ENCODE measurements around the gene ILKAP. TPM values are rescaled to one million over a fixed set of nuclear protein-coding genes. Genes with fewer than 3 reads are reported as not detected.

The ILKAP gene
- polyA plus RNA-seq, 1 of the 3 experiments (the other 2 are of a cell fraction), result 49.2 TPM

GRCh38 chr2:238231251-238231793, 27.8 kb upstream of the ILKAP start:
- no peak for DNase-seq
- H3K27me3 ChIP-seq (ENCODE audit: insufficient read depth), result no peaks in the 10 kb centered on the region; the same call in 1 of the 2 replicates
- no peaks in the 10 kb centered on the region; a peak in 1 of 4 replicates for H3K4me1 ChIP-seq (ENCODE audit: control insufficient read depth in 1 of 2, insufficient read depth in 2 of 2, low read depth in 1 of 2, low read length in 1 of 2)
- ChIA-PET POLR2A (no interaction called here), CTCF (no interaction called here)
- H3K9me3 ChIP-seq, result no peaks in the 10 kb centered on the region
- 76% methylated on average over 42 of the region's 46 CpGs for WGBS (ENCODE audit: low lambda C conversion rate)
- H3K4me2 ChIP-seq, result no peak overlapping the region
- TF ChIP-seq ZBTB33 (IDR thresholded peaks at IDR 0.05; ENCODE audit: borderline replicate concordance, low read depth), result no peak
- no peak for TF ChIP-seq SIN3A (IDR thresholded peaks at IDR 0.05; ENCODE audit: borderline replicate concordance, low read depth, low read length)
- no peak for TF ChIP-seq TAF1 (IDR thresholded peaks at IDR 0.05; ENCODE audit: borderline replicate concordance, low read depth, low read length)
- no peak for TF ChIP-seq RAD21 (IDR thresholded peaks at IDR 0.05; ENCODE audit: low read length)
- TF ChIP-seq RCOR1 (IDR thresholded peaks at IDR 0.05; ENCODE audit: low read length), result no peak
- TF ChIP-seq USF1 (IDR thresholded peaks at IDR 0.05; ENCODE audit: borderline replicate concordance, low read depth), result no peak
- no peak for TF ChIP-seq EZH2phosphoT487 (IDR thresholded peaks at IDR 0.05; ENCODE audit: borderline replicate concordance, low read depth)
- TF ChIP-seq RFX5 (IDR thresholded peaks at IDR 0.05; ENCODE audit: low read length), result no peak
- TF ChIP-seq PBX3 (IDR thresholded peaks at IDR 0.05), result no peak
- no peak for TF ChIP-seq IRF3 (IDR thresholded peaks at IDR 0.05; ENCODE audit: low read depth, low read length)
- no peak for TF ChIP-seq GATA2 (CRISPR knock-in tag; IDR thresholded peaks at IDR 0.05)
- no peak for TF ChIP-seq EP300 (IDR thresholded peaks at IDR 0.05; ENCODE audit: borderline replicate concordance in 1 of 2, low read depth in 1 of 2, low read length in 1 of 2)
- no peak for TF ChIP-seq FOSL2 (IDR thresholded peaks at IDR 0.05; ENCODE audit: borderline replicate concordance, low read depth)
- no peak for TF ChIP-seq JUND (IDR thresholded peaks at IDR 0.05)
- H3K79me2 ChIP-seq (ENCODE audit: insufficient read depth), result no peaks in the 10 kb centered on the region
- H3K4me3 ChIP-seq (ENCODE audit: low read depth in 2 of 2, low read length in 1 of 2), result no peak overlapping the region
- H3K9ac ChIP-seq, result no peak overlapping the region
- H3K9me2 ChIP-seq, result no peaks in the 10 kb centered on the region
- no peak overlapping the region for H3K27ac ChIP-seq (ENCODE audit: low read depth in 2 of 2, low read length in 1 of 2)
- H2AFZ ChIP-seq (ENCODE audit: low read depth), result no peak overlapping the region
- H3K36me3 ChIP-seq (replicated peaks in 1 of 2; ENCODE audit: control insufficient read depth in 1 of 2, insufficient read depth in 2 of 2, low read length in 1 of 2), result no peaks in the 10 kb centered on the region
- H3F3A ChIP-seq (replicated peaks; ENCODE audit: insufficient read depth), result no peaks in the 10 kb centered on the region
- no peaks in the 10 kb centered on the region for H4K20me1 ChIP-seq (ENCODE audit: insufficient read depth)

Data from SK-N-SH (cell line).